GM21737 (cell line): ENCODE measurements around the gene NEURL1.
"Not testable (repeated sequence)": the region's sequence is repeated elsewhere in the genome, so short reads cannot be mapped to it uniquely, and the experiment has no call there.

Experiments used
- ATAC-seq: cut with Tn5 transposase; IDR thresholded peaks from one replicate; pipeline ENCODE4 v1.9.1; 2021; ENCODE audit warnings: mild to moderate bottlenecking, moderate library complexity; ENCODE audit not compliant: unreplicated experiment

The NEURL1 gene

GRCh38 chr10:103512591-103513379 is 19.3 kb downstream of the NEURL1 start:
- no peak for ATAC-seq

GRCh38 chr10:103513380-103514060 is 20.0 kb downstream of the NEURL1 start:
- ATAC-seq, result no peak

GRCh38 chr10:103514244-103514643 is 20.7 kb downstream of the NEURL1 start:
- ATAC-seq, result no peak

GRCh38 chr10:103517234-103518085 is 24.0 kb downstream of the NEURL1 start:
- ATAC-seq, result no peak

GRCh38 chr10:103519798-103520197 is 26.3 kb downstream of the NEURL1 start:
- ATAC-seq, result no peak

GRCh38 chr10:103522006-103522405 is 28.5 kb downstream of the NEURL1 start:
- not testable (repeated sequence) for ATAC-seq

GRCh38 chr10:103523683-103524082 is 30.2 kb downstream of the NEURL1 start:
- ATAC-seq, result no peak

GRCh38 chr10:103525901-103526300 is 32.4 kb downstream of the NEURL1 start:
- no peak for ATAC-seq

GRCh38 chr10:103527476-103527875 is 34.0 kb downstream of the NEURL1 start:
- ATAC-seq, result not testable (repeated sequence)

GRCh38 chr10:103528549-103528948 is 35.0 kb downstream of the NEURL1 start:
- ATAC-seq, result no peak

GRCh38 chr10:103529539-103529938 is 36.0 kb downstream of the NEURL1 start:
- ATAC-seq, result no peak

- no peak for ATAC-seq
These were observed 40.3 kb downstream of the NEURL1 start for GRCh38 chr10:103533827-103534226.

- ATAC-seq, result no peak
These were observed 41.4 kb downstream of the NEURL1 start for GRCh38 chr10:103534621-103535498.

- no peak for ATAC-seq
These were observed 42.1 kb downstream of the NEURL1 start for GRCh38 chr10:103535595-103535994.

GRCh38 chr10:103539751-103540150 is 46.2 kb downstream of the NEURL1 start:
- ATAC-seq, result no peak

- no peak for ATAC-seq
These were observed 47.2 kb downstream of the NEURL1 start for GRCh38 chr10:103540722-103541121.

- ATAC-seq, result no peak
These were observed 48.1 kb downstream of the NEURL1 start for GRCh38 chr10:103541616-103542015.

- ATAC-seq, result no peak
These were observed 49.5 kb downstream of the NEURL1 start for GRCh38 chr10:103542764-103543616.
